Stimulated activated CD8-positive, alpha-beta memory T cell treated with anti-CD3 and anti-CD28 coated beads, Interleukin-7, amount 100 ng/mL, for 24 hours (primary cell): ENCODE data around the gene EDA.
"Not testable (repeated sequence)": the region's sequence is repeated elsewhere in the genome, so short reads cannot be mapped to it uniquely, and the experiment has no call there.

Experiments
- DNase-seq: peaks from one replicate; pipeline ENCODE4 v3.0.0-alpha.2; 2020; ENCODE audit warnings: low read depth

The EDA gene

GRCh38 chrX:69746051-69746450, 130.1 kb downstream of the EDA start:
- no peak for DNase-seq

DNA sequence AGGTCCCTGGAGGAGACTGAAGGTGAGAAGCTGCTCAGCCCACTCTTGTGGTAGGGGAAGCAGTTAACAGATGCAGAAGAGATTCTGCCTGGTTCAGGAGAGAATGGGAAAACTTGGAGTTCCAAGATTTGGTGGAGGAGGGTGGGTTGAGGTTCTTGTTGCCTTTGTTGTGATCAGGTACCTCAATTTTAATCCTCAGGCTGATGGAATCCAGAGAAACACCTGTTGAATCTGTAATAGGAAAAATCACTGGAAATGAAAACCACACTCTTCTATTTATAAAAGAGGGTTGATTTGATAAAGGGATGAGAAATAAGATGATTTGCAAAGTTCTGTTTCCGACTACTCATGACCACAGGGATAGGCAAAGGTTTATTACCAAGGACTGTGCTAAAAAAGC, 132.1 kb downstream of the EDA start:
- no peak for DNase-seq

DNA sequence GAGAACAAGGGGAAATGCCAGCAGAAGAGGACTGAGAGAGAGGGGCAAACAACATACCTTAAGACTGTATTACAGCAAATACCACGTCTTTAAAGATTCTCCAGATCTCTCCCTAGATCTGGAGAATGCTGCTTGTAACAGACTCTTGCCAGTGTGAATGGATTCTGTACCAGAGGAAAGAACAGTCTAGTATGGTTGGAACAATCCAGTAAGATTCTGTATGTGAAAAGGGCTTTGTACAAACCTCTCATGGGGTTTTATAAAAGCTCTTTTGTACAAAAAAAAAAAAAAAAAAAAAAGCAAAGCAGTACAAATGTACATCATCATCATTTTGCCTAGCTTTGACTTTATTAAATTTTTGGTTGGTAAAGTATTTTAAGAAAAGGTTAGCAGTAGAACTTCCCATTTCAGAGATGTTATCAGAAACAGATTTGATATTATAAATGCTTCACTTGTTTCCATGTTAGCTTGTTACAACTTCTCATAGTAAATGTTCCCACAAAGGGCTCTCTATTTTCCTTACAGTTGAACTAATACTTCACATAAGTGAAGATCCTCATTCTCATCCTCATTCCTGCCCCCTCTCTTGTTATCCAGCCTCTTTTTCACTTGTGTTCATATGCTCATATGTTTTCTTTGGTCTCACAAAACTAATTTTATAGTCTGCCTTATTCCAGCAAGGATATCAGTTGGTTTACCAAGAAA, 144.2 kb downstream of the EDA start:
- DNase-seq, result no peak

GRCh38 chrX:69761633-69762032, 145.7 kb downstream of the EDA start:
- no peak for DNase-seq

DNA sequence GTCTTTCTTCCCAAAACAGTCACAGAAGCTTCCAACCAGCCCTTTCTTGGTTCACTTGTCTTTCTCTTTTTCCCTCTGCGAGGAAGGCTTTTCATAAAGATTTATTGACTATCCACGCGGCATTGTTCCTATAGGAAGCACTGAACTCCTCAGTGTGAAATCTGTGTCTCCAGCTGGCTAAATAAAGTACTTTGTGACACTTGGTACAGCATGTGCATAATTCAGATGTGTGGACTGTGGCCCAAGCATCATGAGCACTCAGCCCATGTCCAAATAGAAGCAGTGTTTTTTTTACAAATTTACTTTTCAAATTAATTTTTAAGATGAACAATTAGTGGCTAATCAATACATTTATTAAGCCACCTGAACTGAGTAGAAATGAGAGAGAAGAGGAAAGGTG, 146.4 kb downstream of the EDA start:
- no peak for DNase-seq

DNA sequence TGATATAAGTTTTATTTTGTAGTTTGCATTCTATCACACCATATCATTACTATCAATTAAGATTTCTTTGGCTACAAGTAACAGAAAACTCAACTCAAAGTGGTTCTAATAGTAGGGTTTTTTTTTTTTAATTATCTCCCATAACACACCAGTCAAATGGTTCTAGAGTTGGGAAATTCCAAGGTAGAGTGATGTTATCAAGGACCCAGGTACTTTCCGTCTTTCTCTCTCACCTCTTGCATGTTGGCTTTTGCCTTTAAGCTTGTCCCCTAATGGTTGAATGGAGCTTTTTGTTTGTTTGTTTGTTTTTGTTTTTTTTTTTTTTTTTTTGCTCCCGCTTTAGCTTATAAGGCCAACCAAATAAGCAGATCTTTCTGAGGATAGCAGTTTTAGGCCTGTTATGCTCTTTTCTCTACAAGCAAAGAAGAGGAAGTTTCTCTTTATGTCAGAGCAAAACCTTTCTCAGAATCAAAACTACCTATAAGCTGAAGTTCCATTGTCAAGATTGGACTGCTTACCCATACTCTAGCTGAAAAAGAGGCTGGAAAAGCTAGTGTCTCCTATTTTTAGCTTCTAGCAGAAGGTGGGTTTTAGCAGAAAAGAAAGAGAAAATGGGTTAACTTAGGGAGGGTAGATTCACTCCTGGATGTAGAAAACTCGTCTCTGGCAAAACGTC, 177.5 kb downstream of the EDA start:
- DNase-seq, result no peak

GRCh38 chrX:69795702-69796101, 179.8 kb downstream of the EDA start:
- no peak for DNase-seq

DNA sequence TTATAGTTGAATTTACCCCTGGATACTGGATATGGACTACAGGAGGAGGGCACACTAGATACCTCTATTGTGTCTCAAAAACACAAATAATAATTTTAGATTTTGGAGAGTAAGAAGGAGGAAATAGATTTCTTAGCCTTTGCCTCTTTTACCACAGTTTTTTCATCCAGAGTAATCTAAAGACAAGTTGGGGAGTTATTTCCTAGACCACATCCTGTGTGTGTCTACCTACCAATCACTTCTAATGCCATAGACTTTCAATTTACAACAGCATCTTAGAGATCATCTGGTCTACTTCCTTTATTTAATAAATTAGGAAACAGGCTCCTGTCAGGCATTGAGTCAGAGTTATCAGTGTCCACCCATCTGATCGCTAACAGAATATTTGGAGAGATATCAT, 191.5 kb downstream of the EDA start:
- DNase-seq, result no peak

GRCh38 chrX:69808375-69808774, 192.5 kb downstream of the EDA start:
- no peak for DNase-seq

DNA sequence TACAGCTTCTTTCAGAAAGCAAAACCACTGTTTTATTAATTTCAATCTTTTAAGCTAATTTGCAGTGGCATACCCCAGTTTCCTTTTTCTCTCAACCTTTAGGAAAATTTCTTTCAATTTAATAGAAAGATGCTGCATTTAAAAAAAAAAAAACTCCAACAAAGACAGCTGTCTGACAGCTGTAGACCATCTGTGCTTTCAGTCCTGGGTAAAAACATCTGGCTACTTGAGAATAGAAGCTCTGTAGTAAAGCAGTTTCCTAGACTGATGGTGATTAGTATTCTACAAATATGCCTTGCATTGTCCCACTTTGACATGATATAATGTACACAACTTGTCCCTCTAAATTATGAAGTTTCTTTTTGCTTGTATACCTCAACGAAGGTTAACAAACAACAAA, 197.8 kb downstream of the EDA start:
- no peak for DNase-seq

DNA sequence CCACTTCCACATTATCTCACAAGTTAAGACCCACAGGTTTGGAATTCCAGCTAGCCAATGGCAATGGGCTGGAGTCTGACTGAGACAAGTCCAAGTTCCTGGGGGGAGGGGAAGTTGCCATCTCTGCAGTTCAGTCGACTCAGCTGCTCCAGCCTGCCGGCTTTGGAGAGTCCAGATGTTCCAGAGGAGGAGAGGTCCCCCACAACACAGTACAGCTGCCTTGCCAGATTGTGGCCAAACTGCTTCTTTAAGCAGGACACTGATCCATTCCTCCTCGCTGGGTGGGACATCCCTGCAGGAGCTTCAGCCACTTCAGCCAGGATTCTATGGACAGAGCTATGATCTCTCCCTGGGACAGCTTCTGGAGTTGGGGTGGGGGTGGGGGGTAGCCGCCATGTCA, 199.2 kb downstream of the EDA start:
- DNase-seq, result no peak

DNA sequence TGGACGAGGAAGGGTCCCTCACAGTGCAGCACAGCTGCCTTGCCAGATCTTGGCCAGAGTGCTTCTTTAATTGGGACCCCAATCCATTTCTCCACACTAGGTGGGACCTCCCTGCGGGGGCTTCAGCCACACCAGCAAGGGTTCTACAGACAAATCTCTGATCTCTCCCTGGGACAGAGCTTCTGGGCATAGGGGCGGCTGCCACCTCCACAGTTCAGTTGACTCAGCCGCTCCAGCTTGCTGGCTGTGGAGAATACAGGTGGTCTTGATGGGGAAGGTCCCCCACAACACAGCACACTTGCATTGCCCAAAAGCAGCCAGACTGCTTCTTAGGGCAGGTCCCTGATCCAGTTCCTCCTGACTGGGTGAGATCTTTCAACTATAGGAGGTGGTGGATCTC, 199.6 kb downstream of the EDA start:
- DNase-seq, result no peak

DNA sequence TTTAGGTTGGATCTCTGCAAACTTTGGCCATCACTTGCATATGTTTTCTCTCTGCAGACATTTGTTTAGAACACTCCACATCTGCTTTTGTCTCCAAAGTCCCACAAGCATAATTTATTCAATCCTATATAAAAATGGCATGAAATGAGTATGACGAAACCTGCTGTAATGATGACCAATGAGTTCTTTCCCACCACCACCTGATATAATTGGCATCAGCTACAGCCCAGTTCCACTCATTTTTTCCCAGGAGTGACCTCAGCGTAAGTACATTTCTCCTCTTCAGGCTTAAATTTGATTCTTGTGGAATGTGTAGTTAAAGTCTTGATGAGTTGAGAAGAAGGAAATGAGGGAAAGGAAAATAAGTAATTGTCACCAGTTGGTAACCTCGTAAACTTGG, 228.7 kb downstream of the EDA start:
- DNase-seq, result no peak

DNA sequence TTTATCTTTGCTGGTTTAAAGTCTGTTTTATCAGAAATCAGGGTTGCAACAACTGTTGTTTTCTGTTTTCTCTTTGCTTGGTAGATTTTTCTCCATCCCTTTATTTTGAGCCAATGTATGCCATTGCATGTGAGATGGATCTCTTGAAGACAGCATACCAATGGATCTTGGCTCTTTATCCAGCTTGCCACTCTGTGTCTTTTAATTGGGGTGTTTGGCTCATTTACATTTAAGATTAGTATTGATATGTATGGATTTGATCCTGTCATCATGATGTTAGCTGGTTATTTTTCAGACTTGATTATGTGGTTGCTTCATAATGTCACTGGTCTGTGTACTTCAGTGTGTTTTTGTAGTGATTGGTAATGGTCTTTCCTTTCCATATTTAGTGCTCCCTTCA, 244.1 kb downstream of the EDA start:
- not testable (repeated sequence) for DNase-seq

- DNase-seq, result no peak
Measured at GRCh38 chrX:69876221-69876620, 260.3 kb downstream of the EDA start.

GRCh38 chrX:69884210-69884609, 268.3 kb downstream of the EDA start:
- no peak for DNase-seq

- DNase-seq, result no peak
Measured at GRCh38 chrX:69896046-69896445, 280.1 kb downstream of the EDA start.

DNA sequence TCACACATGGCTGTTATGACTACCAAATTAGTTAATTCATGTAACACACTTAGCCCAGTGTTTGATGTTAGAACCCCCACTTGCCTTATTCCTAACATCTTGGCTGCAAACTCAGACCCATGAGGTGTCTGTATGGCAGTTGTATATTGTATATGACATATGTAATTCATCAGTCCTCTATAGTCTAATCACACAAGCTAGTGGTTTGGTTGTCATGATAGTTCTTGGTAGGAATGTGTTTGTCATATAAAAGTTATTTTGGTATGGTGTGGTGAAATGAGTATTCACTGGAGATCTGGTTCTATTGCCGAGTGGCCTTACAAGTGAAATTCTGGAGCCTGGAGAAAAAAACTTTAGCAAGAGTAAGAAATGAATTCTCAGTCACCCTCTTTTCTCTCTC, 284.6 kb downstream of the EDA start:
- DNase-seq, result no peak

- no peak for DNase-seq
Measured at GRCh38 chrX:69906447-69906846, 290.5 kb downstream of the EDA start.

GRCh38 chrX:69914781-69915180, 298.9 kb downstream of the EDA start:
- DNase-seq, result no peak

DNA sequence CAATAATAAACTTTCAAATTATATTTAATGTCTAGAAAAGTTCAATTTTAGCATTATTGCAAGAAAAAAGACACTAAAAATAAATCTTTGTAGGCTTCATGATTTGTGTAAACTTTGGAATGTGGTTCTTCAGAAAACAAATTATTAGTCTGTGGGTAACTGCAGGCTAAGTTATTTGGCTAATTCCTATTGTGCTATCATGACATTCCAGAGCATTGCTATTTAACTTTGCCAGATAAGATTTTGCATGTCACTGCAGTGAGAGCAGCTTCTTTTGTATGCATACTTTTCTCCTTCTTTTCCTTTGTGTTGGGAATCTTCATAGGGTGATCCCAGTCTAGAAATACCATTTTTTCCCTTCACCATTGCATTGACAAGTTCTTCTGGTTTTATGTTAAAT, 303.8 kb downstream of the EDA start:
- no peak for DNase-seq

- DNase-seq, result no peak
Measured at GRCh38 chrX:69932323-69932722, 316.4 kb downstream of the EDA start.

DNA sequence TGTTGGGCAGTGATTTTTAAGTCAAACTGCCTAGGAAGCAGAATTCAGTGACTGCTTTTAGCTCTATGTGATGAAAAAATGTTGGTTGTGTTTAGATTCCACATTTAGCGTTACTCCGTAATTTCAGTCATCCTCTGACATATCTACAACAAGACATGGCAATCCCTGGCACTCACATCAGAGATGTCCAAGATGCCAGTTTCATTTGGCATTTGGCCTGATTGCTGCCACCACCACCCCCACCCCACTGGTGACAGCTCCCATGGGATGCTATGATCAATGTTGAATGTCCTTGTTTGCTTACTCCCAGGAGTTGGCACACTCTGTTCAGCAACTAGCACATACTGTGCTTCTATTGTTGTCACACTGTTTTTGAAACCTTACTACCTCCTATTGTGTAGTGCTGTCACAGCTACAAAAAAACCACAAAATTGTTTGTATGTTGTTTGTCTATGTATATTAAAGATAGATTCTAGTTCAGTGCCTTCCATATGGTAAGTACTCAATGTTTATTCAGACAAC, 332.4 kb downstream of the EDA start:
- no peak for DNase-seq

DNA sequence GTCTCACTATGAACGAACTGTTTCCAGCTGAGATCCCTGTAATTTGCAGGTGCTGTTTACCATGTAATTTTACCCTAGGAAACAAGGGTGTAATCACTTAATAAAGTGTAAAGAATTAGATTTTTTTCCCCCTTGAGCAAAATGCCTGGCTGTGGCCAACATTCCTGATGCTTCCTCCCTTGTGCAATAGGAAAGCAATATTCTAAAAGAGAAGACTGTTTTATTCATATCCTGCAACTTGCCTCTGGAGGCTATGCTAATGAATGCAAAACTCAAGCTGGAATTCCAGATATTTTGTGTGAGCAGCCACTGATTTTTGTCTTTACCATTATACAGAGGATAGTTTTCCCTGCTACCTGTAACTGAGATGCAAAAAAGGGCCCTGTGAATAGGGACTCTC, 335.8 kb downstream of the EDA start:
- DNase-seq, result no peak
